ENCODE data around the gene MBD4.
"Not testable (repeated sequence)": the region's sequence is repeated elsewhere in the genome, so short reads cannot be mapped to it uniquely, and the experiment has no call there.

Gene MBD4

GRCh38 chr3:129409541-129409940 is 30.2 kb downstream of the MBD4 start:
- no peak for DNase-seq (ENCODE audit: low spot score)

GRCh38 chr3:129404610-129405009 is 35.1 kb downstream of the MBD4 start:
- DNase-seq (ENCODE audit: low spot score) = no peak

- DNase-seq (ENCODE audit: low spot score) = no peak
Measured at GRCh38 chr3:129404130-129404529, 35.6 kb downstream of the MBD4 start.

DNA sequence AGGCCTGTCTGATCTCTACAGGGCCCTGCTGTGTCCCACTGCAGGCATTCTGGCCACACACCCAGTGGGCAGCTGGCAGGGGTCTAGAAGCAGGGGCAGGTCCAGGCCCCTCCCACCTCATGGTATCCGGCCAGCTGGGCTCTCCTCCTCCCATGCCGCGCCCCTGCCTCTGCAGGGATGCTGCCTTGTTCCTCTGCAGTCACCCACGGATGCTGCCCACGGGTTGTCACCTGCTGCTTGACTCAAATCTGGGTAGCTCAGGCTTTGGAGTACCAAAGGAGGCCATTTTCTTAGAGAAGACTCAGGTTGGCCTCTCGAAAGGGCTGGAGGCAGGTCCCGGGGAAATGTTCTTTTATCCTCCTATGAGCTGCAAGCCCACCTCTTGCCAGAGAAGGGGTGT is 36.3 kb downstream of the MBD4 start:
- DNase-seq (ENCODE audit: low spot score) = no peak

- no peak for DNase-seq (ENCODE audit: low spot score)
Measured at GRCh38 chr3:129402616-129403015, 37.1 kb downstream of the MBD4 start.

DNA sequence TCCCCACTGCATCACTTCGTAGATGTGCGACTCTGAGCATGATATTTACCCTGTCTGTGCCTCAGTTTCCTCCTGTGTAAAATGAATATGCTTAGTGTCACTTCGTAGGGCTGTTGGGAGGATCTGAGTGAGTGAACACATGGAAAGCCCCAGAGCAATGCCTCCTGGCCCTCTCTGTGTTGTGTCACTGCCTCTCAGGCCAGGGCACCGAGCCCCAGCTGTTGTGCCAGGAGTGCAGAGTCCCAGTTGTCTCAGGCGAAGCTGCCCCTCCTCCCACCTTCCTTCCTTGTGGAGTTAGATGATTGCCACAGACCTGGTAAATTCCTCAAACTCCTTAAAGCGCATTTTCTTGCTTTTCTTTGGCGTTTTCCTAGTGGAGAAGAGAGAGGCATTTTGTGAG is 37.5 kb downstream of the MBD4 start:
- no peak for DNase-seq (ENCODE audit: low spot score)

DNA sequence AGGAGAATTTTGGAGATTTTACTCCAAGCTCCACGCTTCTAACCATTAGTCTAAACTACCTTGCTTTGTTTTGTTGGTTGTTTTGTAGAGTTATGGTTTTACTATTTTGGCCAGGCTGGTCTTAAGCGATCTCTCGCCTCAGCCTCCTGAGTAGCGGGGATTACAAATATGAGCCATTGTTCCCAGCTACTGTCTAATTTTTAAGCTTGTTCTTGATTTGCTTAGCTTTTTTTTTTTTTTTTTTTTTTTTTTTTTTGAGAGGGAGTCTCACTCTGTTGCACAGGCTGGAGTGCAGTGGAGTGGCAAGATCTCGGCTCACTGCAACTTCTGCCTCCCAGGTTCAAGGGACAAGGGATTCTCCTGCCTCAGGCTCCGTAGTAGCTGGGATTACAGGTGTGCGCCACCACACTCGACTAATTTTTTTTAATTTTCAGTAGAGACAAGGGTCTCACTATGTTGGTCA is 39.8 kb downstream of the MBD4 start:
- no peak for DNase-seq (ENCODE audit: low spot score)

GRCh38 chr3:129399145-129399894 is 40.4 kb downstream of the MBD4 start:
- DNase-seq (ENCODE audit: low spot score) = peak; percentile 92

DNA sequence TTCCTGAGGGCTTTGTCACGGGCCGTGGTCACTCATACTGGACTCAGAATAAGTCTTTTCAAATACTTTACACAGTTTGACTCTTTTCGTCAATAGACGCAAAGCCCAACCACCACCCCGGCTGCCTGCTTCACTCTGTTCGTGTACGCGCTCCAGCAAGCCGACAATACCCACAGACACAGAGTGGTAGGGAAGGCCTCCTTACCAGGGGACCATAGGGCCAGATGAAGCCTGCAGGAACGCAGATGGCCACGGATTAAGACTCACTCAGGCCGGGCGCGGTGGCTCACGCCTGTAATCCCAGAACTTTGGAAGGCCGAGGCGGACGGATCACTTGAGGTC is 41.0 kb downstream of the MBD4 start:
- peak; percentile 61 for DNase-seq (ENCODE audit: low spot score)

DNA sequence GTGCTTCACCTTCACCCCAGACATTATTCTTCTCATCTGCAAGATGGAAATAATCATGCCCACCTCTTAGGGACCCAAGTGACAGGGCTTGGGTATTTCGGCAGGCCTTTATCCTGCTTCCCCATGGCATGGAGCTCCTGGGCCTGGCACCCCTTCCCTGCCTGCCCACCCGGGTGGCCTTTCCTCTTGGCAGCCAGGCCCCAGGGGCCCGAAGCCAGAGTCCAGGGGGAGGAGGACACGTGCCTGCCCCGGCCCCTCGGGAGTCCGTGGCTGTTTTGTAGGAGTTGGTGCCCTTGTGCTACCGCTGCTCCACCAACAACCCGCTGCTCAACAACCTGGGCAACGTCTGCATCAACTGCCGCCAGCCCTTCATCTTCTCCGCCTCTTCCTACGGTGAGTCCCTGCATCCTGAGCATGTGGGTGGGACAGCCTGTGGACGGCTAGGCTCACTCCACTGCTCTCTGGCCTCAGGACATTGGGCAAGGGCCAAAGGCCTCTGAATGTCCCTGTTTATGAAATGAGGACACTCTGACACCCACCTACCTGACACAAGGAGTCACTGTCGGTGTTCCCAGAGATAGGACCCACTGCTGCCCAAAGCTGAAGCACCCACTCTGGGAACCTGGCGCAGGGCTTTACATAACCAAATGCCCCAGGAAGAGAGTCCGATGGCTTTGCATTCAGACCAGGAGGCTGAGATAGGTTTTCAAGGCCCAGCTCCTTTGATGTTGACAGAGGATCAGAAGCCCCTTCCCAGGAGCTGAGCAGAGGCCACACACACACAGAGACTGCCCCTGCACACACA is 45.8 kb downstream of the MBD4 start:
- DNase-seq (ENCODE audit: low spot score) = not testable (repeated sequence)

- DNase-seq (ENCODE audit: low spot score) = no peak
Measured at GRCh38 chr3:129393271-129393670, 46.5 kb downstream of the MBD4 start.

DNA sequence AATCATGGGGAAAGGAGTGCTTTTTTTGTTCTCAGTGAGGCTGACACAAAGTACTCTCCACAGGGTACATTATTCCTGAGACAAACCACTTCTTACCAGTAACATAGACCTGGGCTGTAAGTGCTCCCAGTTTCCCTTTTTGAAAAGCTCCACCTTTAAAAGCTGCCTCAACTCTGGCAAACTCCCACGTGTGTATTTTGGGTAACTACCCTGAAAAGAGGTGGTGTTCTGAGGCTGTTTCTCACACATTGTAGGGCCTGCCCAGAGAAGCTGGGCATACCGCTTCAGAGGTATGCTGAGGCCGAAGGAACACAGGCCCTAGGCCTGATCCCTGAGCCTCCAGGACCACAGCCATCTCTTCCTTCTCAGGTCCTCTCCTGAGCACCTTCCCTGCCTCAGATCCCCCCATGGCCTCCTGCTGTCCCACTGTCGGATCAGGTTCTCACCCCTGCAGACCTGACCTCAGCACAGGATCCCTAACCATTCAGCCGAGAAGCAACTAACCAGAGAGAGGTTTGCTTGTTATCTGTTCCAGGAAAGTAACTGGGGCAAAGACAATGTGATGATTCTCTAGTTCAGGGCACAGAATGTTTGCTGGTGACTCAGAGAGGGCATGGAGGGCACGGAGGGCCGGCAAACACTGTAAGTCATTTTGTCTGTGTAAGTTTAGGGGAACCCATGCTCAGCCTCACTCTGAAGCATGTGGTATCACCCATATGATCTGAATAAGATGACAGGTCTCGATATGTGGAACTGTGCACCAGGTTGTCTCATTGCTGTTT is 47.5 kb downstream of the MBD4 start:
- not testable (repeated sequence) for DNase-seq (ENCODE audit: low spot score)

GRCh38 chr3:129391583-129391982 is 48.2 kb downstream of the MBD4 start:
- not testable (repeated sequence) for DNase-seq (ENCODE audit: low spot score)

- DNase-seq (ENCODE audit: low spot score) = no peak
Measured at GRCh38 chr3:129389572-129389937, 50.2 kb downstream of the MBD4 start.

DNA sequence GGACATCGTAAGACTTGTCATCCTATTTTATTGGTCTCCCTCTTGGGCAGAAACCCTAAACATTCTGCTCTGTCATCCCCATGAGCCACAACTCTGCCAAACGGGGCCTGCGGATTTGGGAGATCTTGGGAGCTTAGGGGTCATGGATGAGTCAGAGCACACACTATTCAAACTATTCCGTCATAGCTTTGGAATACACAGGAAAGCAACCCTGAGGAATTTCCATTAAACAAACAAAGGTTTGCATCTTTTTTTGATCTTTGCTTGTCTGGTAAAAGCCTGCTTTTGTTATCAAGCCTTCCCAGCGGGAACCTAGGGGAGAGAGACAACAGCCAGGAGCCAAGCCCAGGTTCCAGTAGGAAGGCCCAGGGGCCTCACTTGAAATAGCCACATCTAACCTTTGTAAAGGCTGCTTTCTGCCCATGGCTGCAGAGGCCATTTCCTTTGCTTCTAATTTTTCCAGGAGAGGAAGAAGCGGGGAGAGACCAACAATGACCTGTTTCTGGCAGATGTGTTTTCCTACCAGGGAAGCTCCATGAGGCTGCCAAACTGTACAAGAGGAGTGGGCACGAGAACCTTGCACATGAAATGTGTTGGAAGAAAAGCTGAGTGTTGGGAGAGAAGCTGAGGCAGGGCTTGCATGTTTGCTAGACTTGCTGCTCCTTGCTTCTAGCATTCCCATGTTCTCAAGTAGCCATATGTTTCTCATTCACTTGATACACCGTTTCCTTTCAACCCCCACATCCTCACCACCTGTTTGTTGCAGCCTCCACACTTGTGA is 50.8 kb downstream of the MBD4 start:
- DNase-seq (ENCODE audit: low spot score) = not testable (repeated sequence)

DNA sequence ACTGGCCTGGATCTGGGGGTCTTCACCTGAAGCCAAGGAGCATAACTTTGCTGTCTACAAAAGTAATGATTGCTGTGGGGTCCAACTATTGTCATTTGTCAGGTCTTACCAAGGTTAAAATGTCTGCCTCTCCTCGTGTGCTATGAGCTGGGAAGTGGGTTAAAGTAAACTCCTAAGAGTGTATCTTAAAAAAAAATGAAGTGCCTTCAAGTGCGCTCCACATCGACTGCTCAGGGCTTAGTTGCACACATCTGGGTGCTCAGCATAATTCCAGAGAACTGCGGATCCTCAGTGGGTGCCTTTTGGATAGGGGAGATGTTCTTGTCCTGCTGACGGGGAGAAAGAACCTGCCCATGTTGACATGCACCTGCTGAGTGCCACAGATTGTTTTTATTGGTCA is 52.3 kb downstream of the MBD4 start:
- no peak for DNase-seq (ENCODE audit: low spot score)

DNA sequence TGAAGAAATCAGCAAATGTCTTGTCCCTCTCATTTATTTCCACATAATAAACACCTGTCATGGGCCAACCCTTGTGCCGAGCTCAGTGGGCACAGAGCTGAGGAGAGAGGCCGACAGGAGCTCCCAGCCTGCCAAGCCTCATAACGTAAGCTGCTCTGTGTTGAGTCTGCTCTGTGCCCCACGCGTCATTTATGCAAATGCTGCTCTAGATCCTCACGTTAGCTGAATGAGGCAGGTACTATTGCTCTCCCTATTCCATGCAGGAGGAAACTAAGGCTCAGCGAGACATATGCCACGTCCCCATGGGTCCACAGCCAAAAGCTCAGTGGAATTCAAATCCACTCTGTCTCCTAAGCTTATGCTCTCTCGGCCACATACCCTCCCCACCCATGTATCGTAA is 52.8 kb downstream of the MBD4 start:
- DNase-seq (ENCODE audit: low spot score) = no peak

DNA sequence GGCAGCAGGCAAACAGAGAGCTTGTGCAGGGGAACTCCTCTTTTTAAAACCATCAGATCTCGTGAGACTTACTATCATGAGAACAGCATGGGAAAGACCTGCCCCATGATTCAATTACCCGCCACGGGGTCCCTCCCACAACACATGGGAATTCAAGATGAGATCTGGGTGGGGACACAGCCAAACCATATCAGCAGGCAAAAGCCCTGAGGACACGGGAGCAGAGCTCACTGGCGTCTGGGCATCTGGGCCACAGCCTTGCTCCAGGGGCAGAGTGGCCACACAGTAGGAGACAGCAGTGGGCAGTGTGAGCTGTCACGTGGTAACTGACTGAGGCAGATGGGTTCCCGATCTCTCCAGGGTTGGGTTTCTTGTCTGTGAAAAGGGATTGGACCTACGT is 54.2 kb downstream of the MBD4 start:
- DNase-seq (ENCODE audit: low spot score) = not testable (repeated sequence)

GRCh38 chr3:129384594-129385323 is 55.0 kb downstream of the MBD4 start:
- no peak for DNase-seq (ENCODE audit: low spot score)

- DNase-seq (ENCODE audit: low spot score) = not testable (repeated sequence)
Measured at GRCh38 chr3:129384103-129384502, 55.6 kb downstream of the MBD4 start.

GRCh38 chr3:129383292-129383860 is 56.4 kb downstream of the MBD4 start:
- peak; percentile 87 for DNase-seq (ENCODE audit: low spot score)

All from GM03348 (cell line).